HG03139 (cell line): Measurements from ENCODE around the gene PLXND1.
"Not testable (repeated sequence)": the region's sequence is repeated elsewhere in the genome, so short reads cannot be mapped to it uniquely, and the experiment has no call there.

Experiments used
- ATAC-seq: cut with Tn5 transposase; IDR thresholded peaks from one replicate; pipeline ENCODE4 v1.9.1; 2021; ENCODE audit not compliant: unreplicated experiment

PLXND1 gene

GRCh38 chr3:129606636-129607390 is at the start of gene PLXND1:
TSS of gene PLXND1 (minus strand) at chr3:129606676. CDS start at chr3:129606639, 37 bp downstream.
- ATAC-seq: no peak

- ATAC-seq: no peak
These were observed 48.8 kb upstream of the PLXND1 start for GRCh38 chr3:129655291-129655700.

GRCh38 chr3:129654131-129654530 is 47.7 kb upstream of the PLXND1 start:
- no peak for ATAC-seq

- ATAC-seq: no peak
These were observed 46.5 kb upstream of the PLXND1 start for GRCh38 chr3:129653019-129653418.

- ATAC-seq: no peak
These were observed 45.1 kb upstream of the PLXND1 start for GRCh38 chr3:129651435-129652202.

GRCh38 chr3:129650256-129650872 is 43.9 kb upstream of the PLXND1 start:
- no peak for ATAC-seq

GRCh38 chr3:129648391-129648790 is 41.9 kb upstream of the PLXND1 start:
- no peak for ATAC-seq

- no peak for ATAC-seq
These were observed 38.8 kb upstream of the PLXND1 start for GRCh38 chr3:129645286-129645685.

GRCh38 chr3:129644836-129645235 is 38.4 kb upstream of the PLXND1 start:
- no peak for ATAC-seq

GRCh38 chr3:129641567-129642260 is 35.2 kb upstream of the PLXND1 start:
- ATAC-seq: not testable (repeated sequence)

- ATAC-seq: not testable (repeated sequence)
These were observed 34.5 kb upstream of the PLXND1 start for GRCh38 chr3:129640985-129641384.

GRCh38 chr3:129638481-129638880 is 32.0 kb upstream of the PLXND1 start:
- no peak for ATAC-seq

- ATAC-seq: no peak
These were observed 29.6 kb upstream of the PLXND1 start for GRCh38 chr3:129636082-129636481.

GRCh38 chr3:129635656-129636055 is 29.2 kb upstream of the PLXND1 start:
- no peak for ATAC-seq

GRCh38 chr3:129633751-129634481 is 27.4 kb upstream of the PLXND1 start:
- no peak for ATAC-seq

- no peak for ATAC-seq
These were observed 26.5 kb upstream of the PLXND1 start for GRCh38 chr3:129632977-129633376.

- ATAC-seq: no peak
These were observed 26.1 kb upstream of the PLXND1 start for GRCh38 chr3:129632556-129632955.

- ATAC-seq: no peak
These were observed 25.6 kb upstream of the PLXND1 start for GRCh38 chr3:129632056-129632455.

GRCh38 chr3:129629011-129629410 is 22.5 kb upstream of the PLXND1 start:
- ATAC-seq: no peak

GRCh38 chr3:129628169-129628522 is 21.7 kb upstream of the PLXND1 start:
- no peak for ATAC-seq
